Measurements from ENCODE around the gene PLAGL2. TPM values are rescaled to one million over a fixed set of nuclear protein-coding genes. Genes with fewer than 3 reads are reported as not detected.

Gene PLAGL2
- total and polyA plus RNA-seq, 2 experiments from 2014 or later = 13.2 to 28.2 TPM

DNA sequence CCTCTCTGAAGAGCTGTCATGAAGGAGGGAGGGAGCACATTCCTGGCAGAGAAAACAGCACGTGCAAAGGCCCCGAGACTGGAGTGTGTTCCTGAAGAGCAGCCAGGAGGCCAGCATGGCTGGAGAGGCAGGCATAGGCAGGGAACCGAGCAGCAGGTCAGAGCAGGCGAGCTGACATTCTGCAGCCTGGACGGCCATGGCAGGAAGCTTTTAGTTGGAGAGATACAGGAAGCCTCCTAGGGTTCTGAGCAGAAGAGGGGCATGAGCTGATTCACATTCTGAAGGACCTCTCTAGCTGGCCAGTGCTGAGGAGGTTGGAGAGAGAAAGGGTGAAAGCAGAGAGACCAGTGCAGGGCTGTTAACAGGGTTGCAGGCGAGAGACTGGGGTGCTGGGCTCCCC, 29.9 kb upstream of the PLAGL2 start:
- TF ChIP-seq, protein P1, sequence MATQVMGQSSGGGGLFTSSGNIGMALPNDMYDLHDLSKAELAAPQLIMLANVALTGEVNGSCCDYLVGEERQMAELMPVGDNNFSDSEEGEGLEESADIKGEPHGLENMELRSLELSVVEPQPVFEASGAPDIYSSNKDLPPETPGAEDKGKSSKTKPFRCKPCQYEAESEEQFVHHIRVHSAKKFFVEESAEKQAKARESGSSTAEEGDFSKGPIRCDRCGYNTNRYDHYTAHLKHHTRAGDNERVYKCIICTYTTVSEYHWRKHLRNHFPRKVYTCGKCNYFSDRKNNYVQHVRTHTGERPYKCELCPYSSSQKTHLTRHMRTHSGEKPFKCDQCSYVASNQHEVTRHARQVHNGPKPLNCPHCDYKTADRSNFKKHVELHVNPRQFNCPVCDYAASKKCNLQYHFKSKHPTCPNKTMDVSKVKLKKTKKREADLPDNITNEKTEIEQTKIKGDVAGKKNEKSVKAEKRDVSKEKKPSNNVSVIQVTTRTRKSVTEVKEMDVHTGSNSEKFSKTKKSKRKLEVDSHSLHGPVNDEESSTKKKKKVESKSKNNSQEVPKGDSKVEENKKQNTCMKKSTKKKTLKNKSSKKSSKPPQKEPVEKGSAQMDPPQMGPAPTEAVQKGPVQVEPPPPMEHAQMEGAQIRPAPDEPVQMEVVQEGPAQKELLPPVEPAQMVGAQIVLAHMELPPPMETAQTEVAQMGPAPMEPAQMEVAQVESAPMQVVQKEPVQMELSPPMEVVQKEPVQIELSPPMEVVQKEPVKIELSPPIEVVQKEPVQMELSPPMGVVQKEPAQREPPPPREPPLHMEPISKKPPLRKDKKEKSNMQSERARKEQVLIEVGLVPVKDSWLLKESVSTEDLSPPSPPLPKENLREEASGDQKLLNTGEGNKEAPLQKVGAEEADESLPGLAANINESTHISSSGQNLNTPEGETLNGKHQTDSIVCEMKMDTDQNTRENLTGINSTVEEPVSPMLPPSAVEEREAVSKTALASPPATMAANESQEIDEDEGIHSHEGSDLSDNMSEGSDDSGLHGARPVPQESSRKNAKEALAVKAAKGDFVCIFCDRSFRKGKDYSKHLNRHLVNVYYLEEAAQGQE (IDR thresholded peaks at IDR 0.05; ENCODE audit: unreplicated experiment) = no peak
- TF ChIP-seq, protein P2, sequence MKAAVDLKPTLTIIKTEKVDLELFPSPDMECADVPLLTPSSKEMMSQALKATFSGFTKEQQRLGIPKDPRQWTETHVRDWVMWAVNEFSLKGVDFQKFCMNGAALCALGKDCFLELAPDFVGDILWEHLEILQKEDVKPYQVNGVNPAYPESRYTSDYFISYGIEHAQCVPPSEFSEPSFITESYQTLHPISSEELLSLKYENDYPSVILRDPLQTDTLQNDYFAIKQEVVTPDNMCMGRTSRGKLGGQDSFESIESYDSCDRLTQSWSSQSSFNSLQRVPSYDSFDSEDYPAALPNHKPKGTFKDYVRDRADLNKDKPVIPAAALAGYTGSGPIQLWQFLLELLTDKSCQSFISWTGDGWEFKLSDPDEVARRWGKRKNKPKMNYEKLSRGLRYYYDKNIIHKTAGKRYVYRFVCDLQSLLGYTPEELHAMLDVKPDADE (IDR thresholded peaks at IDR 0.05) = no peak
- Mint-ChIP-seq H3K27ac (no peak overlapping the region), H3K36me3 (ENCODE audit: low read depth) (peaks cover 28% of the 10 kb centered on the region), H3K27me3 (ENCODE audit: insufficient read depth, low read depth, poor library complexity) (peaks cover 1% of the 10 kb centered on the region), H3K4me1 (peaks cover 13% of the 10 kb centered on the region), H3K9me3 (no peaks in the 10 kb centered on the region), H3K4me3 (no peak overlapping the region)
- DNase-seq (ENCODE audit: low spot score) = no peak
- H3F3A ChIP-seq (replicated peaks; ENCODE audit: low read depth) = peaks cover 10% of the 10 kb centered on the region; the same call in 1 of the 2 replicates
- H3K4me3 ChIP-seq = no peak overlapping the region
- ATAC-seq = no peak
- H4K20me1 ChIP-seq (replicated peaks; ENCODE audit: insufficient read depth) = no peaks in the 10 kb centered on the region; the same call in 1 of the 2 replicates
- no peak overlapping the region for H3K4me2 ChIP-seq
- H3K9me2 ChIP-seq (ENCODE audit: insufficient read depth) = no peaks in the 10 kb centered on the region
- no peak overlapping the region for H3K27ac ChIP-seq (ENCODE audit: low read depth)
- peaks cover 14% of the 10 kb centered on the region; the same call in 1 of the 2 replicates for H3K4me1 ChIP-seq (ENCODE audit: insufficient read depth)
- peaks cover 11% of the 10 kb centered on the region for H3K36me3 ChIP-seq (ENCODE audit: insufficient read depth)
- H3K27me3 ChIP-seq (ENCODE audit: insufficient read depth) = no peaks in the 10 kb centered on the region
- no peak overlapping the region for H2AFZ ChIP-seq
- no peaks in the 10 kb centered on the region for H3K79me2 ChIP-seq (replicated peaks; ENCODE audit: insufficient read depth)

DNA sequence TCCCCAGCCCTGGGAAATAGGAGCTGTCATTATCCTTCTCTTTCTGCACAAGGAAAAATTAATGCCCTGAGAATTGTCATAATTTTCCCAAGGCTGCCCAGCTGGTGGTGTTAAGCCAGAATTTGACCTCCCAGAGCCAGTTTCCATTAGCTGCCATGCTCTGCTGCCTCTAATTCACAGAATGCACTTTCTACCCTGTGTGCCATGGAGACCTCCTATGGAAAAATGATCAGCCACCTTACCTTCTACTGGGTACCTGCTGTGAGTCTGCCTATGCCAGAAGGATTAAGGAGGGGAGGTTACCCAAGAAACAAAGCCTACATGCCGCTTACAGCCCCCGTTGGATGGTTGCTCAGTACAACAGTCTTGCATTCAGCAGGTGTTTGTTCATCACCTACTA, 29.3 kb upstream of the PLAGL2 start:
- no peak overlapping the region for H3K4me2 ChIP-seq
- H3K4me1 Mint-ChIP-seq = peaks cover 13% of the 10 kb centered on the region
- TF ChIP-seq POLR2AphosphoS5 (IDR thresholded peaks at IDR 0.05; ENCODE audit: low read depth) (no peak), ZNF331 (CRISPR knock-in tag; IDR thresholded peaks at IDR 0.05; ENCODE audit: low read depth) (no peak), EZH2 (IDR thresholded peaks at IDR 0.05; ENCODE audit: low read depth, unreplicated experiment) (no peak)
- TF ChIP-seq, protein P2 (IDR thresholded peaks at IDR 0.05) = no peak
- TF ChIP-seq, protein P1 (IDR thresholded peaks at IDR 0.05; ENCODE audit: unreplicated experiment) = no peak

More for the DNA sequence above, 29.3 kb upstream of the PLAGL2 start:
- H3F3A ChIP-seq (replicated peaks; ENCODE audit: low read depth) = peaks cover 10% of the 10 kb centered on the region; the same call in 1 of the 2 replicates
- H4K20me1 ChIP-seq (replicated peaks; ENCODE audit: insufficient read depth) = no peaks in the 10 kb centered on the region; the same call in none of the 2 replicates
- H3K27me3 ChIP-seq (ENCODE audit: insufficient read depth) = no peaks in the 10 kb centered on the region
- DNase-seq (ENCODE audit: low spot score) (no peak), ATAC-seq (no peak)
- H3K36me3 ChIP-seq (ENCODE audit: insufficient read depth) = peaks cover 17% of the 10 kb centered on the region
- H3K9me2 ChIP-seq (ENCODE audit: insufficient read depth) = no peaks in the 10 kb centered on the region
- no peak overlapping the region for H3K27ac ChIP-seq (ENCODE audit: low read depth)
- H3K4me1 ChIP-seq (ENCODE audit: insufficient read depth) = peaks cover 14% of the 10 kb centered on the region; the same call in 1 of the 2 replicates
- Mint-ChIP-seq H3K27me3 (ENCODE audit: insufficient read depth, low read depth, poor library complexity) (peaks cover 1% of the 10 kb centered on the region), H3K36me3 (ENCODE audit: low read depth) (peaks cover 33% of the 10 kb centered on the region), H3K27ac (no peak overlapping the region), H3K4me3 (no peak overlapping the region), H3K9me3 (no peaks in the 10 kb centered on the region)
- H3K4me3 ChIP-seq = no peak overlapping the region
- no peak overlapping the region for H2AFZ ChIP-seq
- no peaks in the 10 kb centered on the region for H3K79me2 ChIP-seq (replicated peaks; ENCODE audit: insufficient read depth)

Measured in GM23338 (cell line).